Activated CD8-positive, alpha-beta memory T cell treated with anti-CD3 and anti-CD28 coated beads for 36 hours (primary cell): ENCODE data around the gene DLGAP1. TPM values are rescaled to one million over a fixed set of nuclear protein-coding genes. Genes with fewer than 3 reads are reported as not detected.
"Not testable (repeated sequence)": the region's sequence is repeated elsewhere in the genome, so short reads cannot be mapped to it uniquely, and the experiment has no call there.

Source experiments
- CTCF ChIA-PET: fragments of 350-600 bp; sonication (Branson Sonifier 250); formaldehyde crosslinking; loops from one replicate; lab custom pipeline; 2021; ENCODE audit warnings: antibody characterized with exemption; lab: Charles Lee
- POLR2A ChIA-PET: fragments of 350-600 bp; sonication (Branson Sonifier 250); formaldehyde crosslinking; loops from one replicate; lab custom pipeline; 2021; ENCODE audit warnings: antibody characterized with exemption; lab: Charles Lee
- total RNA-seq, 2 experiments: library from RNA; stranded (reverse); gene quantifications; one replicate each; pipeline ENCODE4 v1.2.3, GENCODE V29; 2021

The DLGAP1 gene
- total RNA-seq, 2 experiments from 2014 or later: not detected

- CTCF ChIA-PET: no interaction called here
Observed at GRCh38 chr18:4040391-4041092, 414.6 kb downstream of the DLGAP1 start.

GRCh38 chr18:4035521-4035920, 419.6 kb downstream of the DLGAP1 start:
- CTCF ChIA-PET: no interaction called here

More at GRCh38 chr18:4040391-4041092, 414.6 kb downstream of the DLGAP1 start:
- POLR2A ChIA-PET: no interaction called here

DNA sequence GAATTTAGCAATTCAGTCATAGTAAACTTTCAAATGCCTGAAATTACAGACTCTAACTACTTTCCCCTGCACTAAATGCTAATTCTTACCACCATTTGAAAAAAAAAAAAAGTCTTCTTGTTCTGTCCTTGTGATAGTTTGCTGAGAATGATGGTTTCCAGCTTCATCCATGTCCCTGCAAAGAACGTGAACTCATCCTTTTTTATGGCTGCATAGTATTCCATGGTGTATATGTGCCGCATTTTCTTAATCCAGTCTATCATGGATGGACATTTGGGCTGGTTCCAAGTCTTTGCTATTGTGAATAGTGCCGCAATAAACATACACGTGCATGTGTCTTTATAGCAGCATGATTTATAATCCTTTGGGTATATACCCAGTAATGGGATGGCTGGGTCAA, 420.3 kb downstream of the DLGAP1 start:
- POLR2A ChIA-PET, CTCF ChIA-PET: not testable (repeated sequence)

More at GRCh38 chr18:4035521-4035920, 419.6 kb downstream of the DLGAP1 start:
- POLR2A ChIA-PET: no interaction called here

GRCh38 chr18:4026542-4026941, 428.6 kb downstream of the DLGAP1 start:
- ChIA-PET CTCF (no interaction called here), POLR2A (no interaction called here)

DNA sequence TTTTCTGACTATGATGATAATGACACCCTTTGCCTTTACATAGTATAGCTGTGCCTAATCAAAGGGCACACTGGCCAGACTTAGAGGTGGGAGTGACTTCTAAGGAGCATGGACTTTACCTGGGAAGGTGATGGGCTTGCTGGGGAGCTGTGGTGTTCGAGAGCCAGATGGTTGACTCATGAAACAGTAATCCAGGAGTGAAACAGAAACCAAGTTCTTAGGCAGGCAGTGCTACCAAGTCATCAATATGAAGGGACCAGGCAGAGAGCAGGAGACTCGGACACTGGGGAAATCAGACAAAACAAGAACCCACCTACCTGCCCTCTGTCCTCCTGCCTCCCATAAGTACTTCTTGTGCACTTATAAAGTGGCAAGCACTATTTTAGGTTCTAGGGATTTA, 430.4 kb downstream of the DLGAP1 start:
- ChIA-PET CTCF (no interaction called here), POLR2A (no interaction called here)

GRCh38 chr18:4022749-4023148, 432.4 kb downstream of the DLGAP1 start:
- CTCF ChIA-PET, POLR2A ChIA-PET: not testable (repeated sequence)

DNA sequence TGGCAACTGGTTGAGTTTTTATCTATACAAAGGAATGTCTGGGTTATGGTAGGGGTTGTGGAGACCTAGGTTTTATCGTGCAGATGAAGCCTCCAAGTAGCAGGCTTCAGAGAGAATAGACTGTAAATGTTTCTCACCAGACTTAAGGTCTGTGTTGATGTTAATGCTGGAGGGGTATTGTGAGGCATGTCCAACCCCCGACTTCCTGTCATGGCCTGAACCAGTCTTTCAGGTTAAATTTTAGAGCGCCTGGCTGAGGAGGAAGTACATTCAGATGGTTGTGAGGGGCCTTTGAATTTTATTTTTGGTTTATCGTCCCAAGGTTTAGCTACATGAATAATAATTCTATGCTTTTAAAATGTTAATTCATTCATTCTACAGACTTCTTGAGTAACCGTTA, 435.1 kb downstream of the DLGAP1 start:
- CTCF ChIA-PET: no interaction called here
- POLR2A ChIA-PET: no interaction called here

DNA sequence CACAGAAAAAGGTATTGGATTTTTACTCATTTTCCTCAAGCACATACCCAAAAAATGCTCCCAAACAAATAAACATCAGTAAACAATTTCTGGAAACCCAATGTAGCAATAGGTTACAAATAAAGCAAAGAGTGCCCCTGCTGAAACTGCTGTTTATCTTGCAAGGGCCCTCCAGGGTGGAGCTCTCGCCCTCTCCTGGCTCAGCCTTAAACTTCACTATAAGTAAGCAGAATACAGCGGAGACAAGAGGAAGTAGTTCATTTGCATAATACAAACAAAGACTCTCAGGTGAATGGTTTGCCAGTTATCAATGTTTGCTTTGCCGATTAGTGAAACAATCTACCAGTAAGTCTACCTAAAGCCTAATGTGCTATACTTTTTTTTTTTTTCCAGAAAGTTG, 437.6 kb downstream of the DLGAP1 start:
- POLR2A ChIA-PET: no interaction called here
- CTCF ChIA-PET: no interaction called here

- ChIA-PET POLR2A (no interaction called here), CTCF (no interaction called here)
Observed at GRCh38 chr18:4016391-4017049, 438.6 kb downstream of the DLGAP1 start.

GRCh38 chr18:4007846-4008245, 447.3 kb downstream of the DLGAP1 start:
- POLR2A ChIA-PET: no interaction called here
- CTCF ChIA-PET: no interaction called here

- POLR2A ChIA-PET: no interaction called here
- CTCF ChIA-PET: no interaction called here
Observed at GRCh38 chr18:4004183-4004829, 450.8 kb downstream of the DLGAP1 start.

- ChIA-PET POLR2A (no interaction called here), CTCF (no interaction called here)
Observed at GRCh38 chr18:3998698-3999333, 456.3 kb downstream of the DLGAP1 start.

GRCh38 chr18:3995476-3996102, 459.5 kb downstream of the DLGAP1 start:
- CTCF ChIA-PET: interaction anchor here (0.5 to 2.3 kb wide), 7 partner anchors 12 to 1501 kb away, joined by 3 to 15 read pairs (median 3); no protein-coding TSS in a partner anchor
- POLR2A ChIA-PET: no interaction called here

DNA sequence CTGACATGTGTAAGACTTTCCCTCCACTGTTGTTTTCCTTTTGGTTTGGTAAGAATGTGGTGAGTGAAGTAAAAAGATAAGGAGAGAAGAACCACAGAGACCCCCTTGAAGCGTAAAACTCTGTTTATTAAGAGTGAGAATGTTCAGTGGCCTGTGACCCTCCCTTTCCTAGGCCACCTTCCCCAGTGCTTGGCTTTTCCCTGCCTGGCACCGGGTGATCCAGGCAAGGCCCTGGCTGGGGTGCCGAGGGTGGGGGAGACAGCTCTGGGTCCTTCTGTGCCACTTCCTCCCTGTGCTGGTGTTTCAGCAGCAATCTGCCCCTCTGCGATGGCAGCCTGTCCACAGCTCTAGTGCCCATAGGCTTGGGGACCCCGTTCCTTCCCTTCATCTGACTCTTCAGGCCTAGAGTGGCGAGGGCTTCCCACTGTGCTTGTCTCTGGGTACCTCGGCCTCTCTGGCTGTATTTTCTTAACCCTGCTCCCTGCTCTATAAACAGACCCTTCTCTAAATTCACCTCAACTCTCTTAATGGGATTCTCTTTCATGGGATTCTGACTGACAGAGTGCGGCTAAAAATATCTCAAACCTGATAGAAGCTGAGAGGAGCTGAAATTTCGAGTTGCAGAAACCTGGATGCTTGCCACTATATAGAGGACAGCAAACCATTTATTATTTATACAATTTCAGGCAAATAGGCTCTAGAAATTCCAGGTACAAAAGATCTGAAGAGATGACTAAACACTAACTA, 461.0 kb downstream of the DLGAP1 start:
- ChIA-PET POLR2A (no interaction called here), CTCF (interaction anchor here (0.9 to 2.3 kb wide), 3 partner anchors 11 to 223 kb away, joined by 3 to 15 read pairs (median 10); no protein-coding TSS in a partner anchor)

DNA sequence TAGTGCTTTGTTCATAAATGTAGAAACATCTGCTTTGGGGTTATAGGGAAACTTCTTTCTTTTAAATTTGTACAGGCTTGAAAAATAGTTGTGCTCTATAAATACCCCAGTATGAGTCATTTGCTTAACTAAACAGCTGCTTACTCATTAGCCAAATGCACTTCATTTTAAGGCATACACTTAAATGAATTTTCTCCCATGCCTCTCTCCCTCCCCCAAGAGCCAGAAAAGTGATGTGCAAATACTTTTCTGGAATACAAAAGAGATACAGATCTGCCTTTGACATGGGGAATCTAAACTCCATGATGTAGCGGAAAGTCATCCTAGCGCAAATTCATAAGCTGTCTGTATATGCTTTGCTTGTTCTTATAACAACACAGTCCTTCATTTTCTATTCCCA, 469.4 kb downstream of the DLGAP1 start:
- CTCF ChIA-PET: interaction anchor here (0.5 kb wide), 1 partner anchor 371 kb away, joined by 5 read pairs; no protein-coding TSS in a partner anchor
- POLR2A ChIA-PET: no interaction called here

DNA sequence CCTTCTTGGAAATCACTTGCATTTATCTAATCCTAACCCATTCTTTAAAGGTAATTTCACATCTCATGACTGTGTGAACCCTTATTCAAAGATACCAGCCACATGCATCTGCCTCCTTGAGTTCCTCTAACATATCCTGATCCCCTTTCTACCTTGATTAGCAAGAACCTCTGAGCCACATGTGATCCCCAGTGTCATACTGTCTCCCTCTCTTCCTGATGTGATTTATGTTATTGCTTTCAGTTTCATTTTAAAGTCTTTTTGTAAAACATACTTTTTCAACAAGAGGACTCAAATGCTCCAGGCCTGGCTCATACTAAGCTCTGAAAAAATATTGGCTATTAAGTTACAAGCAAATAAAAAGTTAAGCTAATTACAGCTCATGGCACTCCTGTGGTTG, 470.1 kb downstream of the DLGAP1 start:
- CTCF ChIA-PET: interaction anchor here (3.4 kb wide), 1 partner anchor 10 kb away, joined by 10 read pairs; no protein-coding TSS in a partner anchor
- POLR2A ChIA-PET: no interaction called here

- POLR2A ChIA-PET: no interaction called here
- CTCF ChIA-PET: interaction anchor here (3.4 kb wide), 1 partner anchor 11 kb away, joined by 10 read pairs; no protein-coding TSS in a partner anchor
Observed at GRCh38 chr18:3984163-3984757, 470.8 kb downstream of the DLGAP1 start.

- CTCF ChIA-PET: interaction anchor here (3.4 kb wide), 1 partner anchor 12 kb away, joined by 10 read pairs; no protein-coding TSS in a partner anchor
- POLR2A ChIA-PET: no interaction called here
Observed at GRCh38 chr18:3983351-3983969, 471.6 kb downstream of the DLGAP1 start.
